CD4-positive, alpha-beta memory T cell (primary cell): ENCODE data around the gene BSN. TPM values are rescaled to one million over a fixed set of nuclear protein-coding genes. Genes with fewer than 3 reads are reported as not detected.
A peak's percentile ranks its signal among the peaks of the same experiment; 100 is the strongest.

Experiments
- CTCF ChIA-PET: fragments of 350-600 bp; sonication (Branson Sonifier 250); formaldehyde crosslinking; loops from one replicate; lab custom pipeline; 2021; ENCODE audit warnings: inconsistent platforms; ENCODE audit not compliant: partially characterized antibody; lab: Charles Lee
- POLR2A ChIA-PET: fragments of 350-600 bp; sonication (Branson Sonifier 250); formaldehyde crosslinking; loops from one replicate; lab custom pipeline; 2021; ENCODE audit not compliant: partially characterized antibody; lab: Charles Lee
- DNase-seq, 5 donors: peaks; one replicate each; pipeline versions ENCODE4 v3.0.0 to v3.0.0-alpha.2; 2020 to 2022; ENCODE audit warnings: mixed read lengths in 1 of 5
- H3K27ac ChIP-seq: one replicate; pipeline ENCODE4 v1.7.0; 2013; ENCODE audit warnings: low read depth, low read length
- H3K27me3 ChIP-seq: 2 replicates; pipeline ENCODE4 v1.7.0; 2013; ENCODE audit warnings: mild to moderate bottlenecking, low read length, moderate library complexity; ENCODE audit not compliant: insufficient read depth
- H3K36me3 ChIP-seq: 2 replicates; pipeline ENCODE4 v1.7.0; 2013; ENCODE audit warnings: mild to moderate bottlenecking, low read length, moderate library complexity; ENCODE audit not compliant: insufficient read depth
- H3K4me1 ChIP-seq: 2 replicates; pipeline ENCODE4 v1.7.0; 2013; ENCODE audit warnings: mild to moderate bottlenecking, low read length, moderate library complexity; ENCODE audit not compliant: insufficient read depth
- H3K4me3 ChIP-seq, 2 donors: one replicate each; pipeline ENCODE4 v1.7.0; 2013; ENCODE audit warnings: low read length in 2 of 2, mild to moderate bottlenecking in 1 of 2
- H3K9me3 ChIP-seq, 2 donors: one replicate each; pipeline ENCODE4 v1.7.0; 2013; ENCODE audit warnings: low read length in 2 of 2, control low read depth in 1 of 2; ENCODE audit not compliant: control insufficient read depth in 1 of 2
- H3K27ac Mint-ChIP-seq, 7 donors: one replicate each; pipeline ENCODE4 v1.8.0; 2020 to 2021; ENCODE audit warnings: mixed read lengths in 7 of 7, mild to moderate bottlenecking in 6 of 7, inconsistent platforms in 3 of 7, moderate library complexity in 3 of 7
- H3K27me3 Mint-ChIP-seq, 2 donors: one replicate each; pipeline ENCODE4 v1.8.0; 2020 to 2021; ENCODE audit warnings: mixed read lengths in 2 of 2
- H3K36me3 Mint-ChIP-seq, 2 donors: one replicate each; pipeline ENCODE4 v1.8.0; 2020 to 2021; ENCODE audit warnings: mixed read lengths in 2 of 2, inconsistent platforms in 1 of 2, mild to moderate bottlenecking in 1 of 2
- H3K4me1 Mint-ChIP-seq, 4 donors: one replicate each; pipeline ENCODE4 v1.8.0; 2020 to 2021; ENCODE audit warnings: mixed read lengths in 4 of 4, mild to moderate bottlenecking in 1 of 4
- H3K4me3 Mint-ChIP-seq, 8 donors: one replicate each; pipeline ENCODE4 v1.8.0; 2020 to 2021; ENCODE audit warnings: mixed read lengths in 8 of 8, mild to moderate bottlenecking in 7 of 8, moderate library complexity in 6 of 8, inconsistent platforms in 3 of 8
- H3K9me3 Mint-ChIP-seq, 8 donors: one replicate each; pipeline ENCODE4 v1.8.0; 2020 to 2021; ENCODE audit warnings: mixed read lengths in 8 of 8, mild to moderate bottlenecking in 5 of 8, inconsistent platforms in 3 of 8, moderate library complexity in 1 of 8
- intact Hi-C: fragments of 100-400 bp; cut with micrococcal nuclease; formaldehyde crosslinking; loops from one replicate; pipeline ENCODE4 v1.15.1; 2023
- polyA plus RNA-seq, 2 donors: library from polyadenylated mRNA; unstranded; fragments of 300-500 nt; fragmentation: Illumina TruSeq; gene quantifications; one replicate each; pipeline ENCODE4 v1.2.3, GENCODE V29; 2021
- total RNA-seq, 2 experiments: library from RNA; stranded (reverse); gene quantifications; one replicate each; pipeline ENCODE4 v1.2.3, GENCODE V29; 2021

Gene BSN
- total and polyA plus RNA-seq, 4 experiments from 2014 or later = 0.01 to 0.15 (median 0.06) TPM; not detected in 1

GRCh38 chr3:49711489-49711888 lies 157.2 kb downstream of the BSN start:
- H3K9me3 ChIP-seq = no peaks in the 10 kb centered on the region
- Mint-ChIP-seq H3K9me3 (no peaks in the 10 kb centered on the region), H3K27ac (peak overlapping the region in 2 of 7 donors; percentile 49 to 65), H3K36me3 (peaks cover 3 to 13% of the 10 kb centered on the region in 2 donors), H3K4me3 (no peak overlapping the region), H3K4me1 (peaks cover 1 to 17% (median 3%) of the 10 kb centered on the region in 4 donors), H3K27me3 (no peaks in the 10 kb centered on the region)
- H3K4me3 ChIP-seq = no peak overlapping the region
- H3K27ac ChIP-seq = no peak overlapping the region
- H3K36me3 ChIP-seq = no peaks in the 10 kb centered on the region
- intact Hi-C loops = no loop called here
- ChIA-PET CTCF (no interaction called here), POLR2A (no interaction called here)
- peak in 1 of 5 donors; percentile 30 for DNase-seq
- peaks cover 10% of the 10 kb centered on the region for H3K4me1 ChIP-seq
- H3K27me3 ChIP-seq = no peaks in the 10 kb centered on the region

GRCh38 chr3:49712166-49712565 lies 157.9 kb downstream of the BSN start:
- Histone ChIP-seq H3K27ac (no peak overlapping the region), H3K4me3 (no peak overlapping the region), H3K36me3 (no peaks in the 10 kb centered on the region), H3K27me3 (no peaks in the 10 kb centered on the region), H3K4me1 (peaks cover 10% of the 10 kb centered on the region), H3K9me3 (no peaks in the 10 kb centered on the region)
- DNase-seq = peak in 1 of 5 donors; percentile 3
- ChIA-PET POLR2A (interaction anchor here (0.7 to 1.5 kb wide), 3 partner anchors 11 to 90 kb away, joined by 3 read pairs; partner anchors contain the start of genes INKA1, MST1 and RNF123), CTCF (no interaction called here)
- no peak overlapping the region for H3K4me3 Mint-ChIP-seq
- intact Hi-C loops = no loop called here
- H3K36me3 Mint-ChIP-seq = peaks cover 3 to 13% of the 10 kb centered on the region in 2 donors
- H3K4me1 Mint-ChIP-seq = peaks cover under 1 to 17% (median 3%) of the 10 kb centered on the region in 4 donors
- H3K9me3 Mint-ChIP-seq = no peaks in the 10 kb centered on the region
- H3K27ac Mint-ChIP-seq = peak overlapping the region in 1 of 7 donors; percentile 37
- no peaks in the 10 kb centered on the region for H3K27me3 Mint-ChIP-seq

DNA sequence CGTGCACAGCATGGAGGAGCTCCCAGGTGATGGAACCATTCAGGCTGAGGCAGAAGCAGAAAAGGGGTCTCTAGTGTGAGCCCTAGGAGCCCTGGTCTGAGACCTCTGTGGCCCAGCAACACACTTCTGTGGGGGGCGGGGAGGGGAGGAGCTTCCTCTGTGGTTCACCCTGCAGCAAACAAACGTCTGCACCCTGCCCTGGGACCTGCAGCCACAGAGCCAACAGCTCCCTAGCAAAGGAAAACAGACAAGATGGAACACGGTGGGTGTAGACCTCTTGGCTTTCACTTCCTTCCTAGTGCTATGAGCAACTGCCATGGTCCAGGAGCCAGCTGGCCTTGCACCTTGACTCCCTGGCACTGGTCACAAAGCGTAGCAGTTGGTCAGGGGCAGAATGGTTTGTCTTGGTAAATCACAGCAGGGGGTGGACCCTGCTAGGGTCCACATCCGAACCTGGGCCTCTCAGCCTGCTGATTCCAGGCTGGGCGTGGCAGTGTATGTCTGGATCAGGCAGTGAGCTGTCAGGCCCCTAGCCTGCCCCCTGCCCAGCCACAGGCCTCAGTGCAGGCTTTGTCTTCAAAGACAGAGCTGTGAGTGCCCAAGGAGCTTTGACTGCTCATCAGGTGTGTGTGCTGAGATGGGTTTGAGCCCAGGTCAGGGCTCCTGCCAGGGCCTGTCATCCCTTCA lies 158.5 kb downstream of the BSN start:
- ChIA-PET CTCF (no interaction called here), POLR2A (interaction anchor here (0.7 to 1.5 kb wide), 4 partner anchors 10 to 91 kb away, joined by 3 read pairs; partner anchors contain the start of genes INKA1, MST1 and RNF123)
- Histone ChIP-seq H3K27ac (no peak overlapping the region), H3K36me3 (no peaks in the 10 kb centered on the region), H3K27me3 (no peaks in the 10 kb centered on the region), H3K4me3 (no peak overlapping the region), H3K4me1 (peaks cover 10% of the 10 kb centered on the region), H3K9me3 (no peaks in the 10 kb centered on the region)
- no peak overlapping the region for H3K4me3 Mint-ChIP-seq
- H3K27me3 Mint-ChIP-seq = no peaks in the 10 kb centered on the region
- peak overlapping the region in 1 of 7 donors; percentile 37 for H3K27ac Mint-ChIP-seq
- H3K36me3 Mint-ChIP-seq = peaks cover under 1 to 11% of the 10 kb centered on the region in 2 donors
- peak in 1 of 5 donors; percentile 14 for DNase-seq
- no peaks in the 10 kb centered on the region for H3K9me3 Mint-ChIP-seq
- peaks cover 0 to 17% (median 3%) of the 10 kb centered on the region in 4 donors for H3K4me1 Mint-ChIP-seq
- intact Hi-C loops = no loop called here

GRCh38 chr3:49713336-49714105 lies 159.2 kb downstream of the BSN start:
- CTCF ChIA-PET = no interaction called here
- Histone ChIP-seq H3K27ac (no peak overlapping the region), H3K4me1 (peaks cover 14% of the 10 kb centered on the region), H3K36me3 (no peaks in the 10 kb centered on the region), H3K27me3 (no peaks in the 10 kb centered on the region), H3K9me3 (no peaks in the 10 kb centered on the region), H3K4me3 (no peak overlapping the region)
- peaks cover 0 to 20% (median 5%) of the 10 kb centered on the region in 4 donors for H3K4me1 Mint-ChIP-seq
- no peak for DNase-seq
- peaks cover 0 to 6% of the 10 kb centered on the region in 2 donors for H3K36me3 Mint-ChIP-seq
- no peaks in the 10 kb centered on the region for H3K9me3 Mint-ChIP-seq
- H3K27me3 Mint-ChIP-seq = no peaks in the 10 kb centered on the region
- POLR2A ChIA-PET = interaction anchor here (0.7 to 1.5 kb wide), 3 partner anchors 10 to 90 kb away, joined by 3 read pairs; partner anchors contain the start of genes MST1 and RNF123
- H3K4me3 Mint-ChIP-seq = no peak overlapping the region
- H3K27ac Mint-ChIP-seq = no peak overlapping the region
- intact Hi-C loops = no loop called here

DNA sequence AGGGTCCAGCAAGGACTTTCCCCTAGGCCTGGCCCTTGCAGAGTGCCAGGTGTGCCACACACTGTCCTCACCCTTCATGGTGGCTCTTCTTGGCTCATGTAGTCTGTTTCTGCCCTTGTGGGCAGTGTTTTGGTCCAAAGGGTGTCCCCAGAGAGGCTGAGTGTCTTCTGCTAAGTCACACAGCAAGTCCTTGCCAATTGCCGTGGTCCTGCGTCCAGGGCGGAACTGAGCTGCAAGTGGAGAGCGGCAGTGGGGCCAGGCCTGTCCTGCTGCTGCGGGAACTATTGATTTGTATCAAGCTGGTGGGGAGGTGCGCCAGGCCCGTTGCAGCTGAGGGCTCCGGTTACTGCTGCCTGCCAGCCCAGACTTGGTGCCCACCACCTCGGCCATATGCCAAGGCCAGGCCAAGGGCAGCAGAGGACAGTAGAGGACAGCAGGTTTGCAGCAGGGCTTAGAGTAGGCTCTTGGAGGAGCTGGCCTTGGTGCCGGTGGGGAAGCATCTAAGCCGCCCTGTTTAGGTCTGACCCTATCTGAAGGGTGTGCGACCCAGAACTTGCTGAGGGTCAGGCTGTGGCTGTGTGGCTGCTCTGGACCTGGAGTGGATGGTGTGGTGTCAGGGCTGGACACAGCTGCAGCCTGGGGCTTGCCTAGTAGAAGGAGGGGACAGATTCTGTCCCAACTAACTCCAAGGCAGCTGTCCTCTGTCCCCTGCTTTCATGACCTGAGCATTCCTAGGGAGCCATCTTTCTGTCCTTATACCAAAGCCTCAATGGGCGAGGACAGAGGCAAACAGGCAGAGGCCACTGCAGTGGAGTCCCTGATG lies 160.7 kb downstream of the BSN start:
- Histone ChIP-seq H3K4me3 (no peak overlapping the region), H3K9me3 (no peaks in the 10 kb centered on the region), H3K36me3 (no peaks in the 10 kb centered on the region), H3K27me3 (no peaks in the 10 kb centered on the region), H3K4me1 (peaks cover 22% of the 10 kb centered on the region), H3K27ac (no peak overlapping the region)
- Mint-ChIP-seq H3K4me1 (peaks cover 8 to 34% (median 15%) of the 10 kb centered on the region in 4 donors), H3K4me3 (peak overlapping the region in 1 of 8 donors; percentile 15), H3K36me3 (peaks cover 0 to 15% of the 10 kb centered on the region in 2 donors), H3K27me3 (no peaks in the 10 kb centered on the region), H3K27ac (no peak overlapping the region), H3K9me3 (no peaks in the 10 kb centered on the region)
- POLR2A ChIA-PET = interaction anchor here (0.6 kb wide), 1 partner anchor 17 kb away, joined by 3 read pairs; no protein-coding TSS in a partner anchor
- peak in 1 of 5 donors; percentile 31 for DNase-seq
- intact Hi-C loops = no loop called here
- CTCF ChIA-PET = interaction anchor here (0.7 kb wide), 1 partner anchor 175 kb away, joined by 3 read pairs; no protein-coding TSS in a partner anchor

DNA sequence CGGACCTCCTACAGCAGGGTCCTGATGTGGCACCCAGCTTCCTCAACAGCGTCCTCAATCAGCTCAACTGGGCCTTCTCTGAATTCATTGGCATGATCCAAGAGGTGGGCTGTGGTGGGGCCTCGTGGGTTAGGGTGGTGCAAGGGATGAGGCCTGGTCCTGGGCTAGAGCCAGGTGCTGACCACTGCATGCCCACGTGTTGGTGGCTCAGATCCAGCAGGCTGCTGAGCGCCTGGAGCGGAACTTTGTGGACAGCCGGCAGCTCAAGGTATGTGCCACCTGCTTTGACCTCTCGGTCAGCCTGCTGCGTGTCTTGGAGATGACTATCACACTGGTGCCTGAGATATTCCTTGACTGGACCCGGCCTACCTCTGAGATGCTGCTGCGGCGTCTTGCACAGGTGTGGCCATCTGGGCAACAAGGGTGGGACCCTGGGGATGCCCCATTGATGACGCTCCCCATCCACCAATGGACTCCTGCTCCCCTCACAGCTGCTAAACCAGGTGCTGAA lies 161.4 kb downstream of the BSN start:
- Mint-ChIP-seq H3K4me1 (peaks cover 8 to 34% (median 18%) of the 10 kb centered on the region in 4 donors), H3K27me3 (no peaks in the 10 kb centered on the region), H3K4me3 (peak overlapping the region in 1 of 8 donors; percentile 30), H3K27ac (no peak overlapping the region), H3K36me3 (peaks cover 0 to 18% of the 10 kb centered on the region in 2 donors), H3K9me3 (no peaks in the 10 kb centered on the region)
- Histone ChIP-seq H3K27me3 (no peaks in the 10 kb centered on the region), H3K27ac (no peak overlapping the region), H3K4me1 (peaks cover 25% of the 10 kb centered on the region), H3K9me3 (no peaks in the 10 kb centered on the region), H3K4me3 (no peak overlapping the region), H3K36me3 (no peaks in the 10 kb centered on the region)
- POLR2A ChIA-PET = interaction anchor here (0.6 kb wide), 2 partner anchors 16 to 1093 kb away, joined by 3 read pairs; no protein-coding TSS in a partner anchor
- intact Hi-C loops = no loop called here
- CTCF ChIA-PET = interaction anchor here (0.7 kb wide), 1 partner anchor 176 kb away, joined by 3 read pairs; no protein-coding TSS in a partner anchor
- DNase-seq = peak in 1 of 5 donors; percentile 15
